ENCODE data around the gene THRA.

Gene THRA

GRCh38 chr17:40060887-40061608, 1.7 kb upstream of the THRA start:
- no peak for FAIRE-seq
- DNase-seq (ENCODE audit: insufficient read length): no peak

DNA sequence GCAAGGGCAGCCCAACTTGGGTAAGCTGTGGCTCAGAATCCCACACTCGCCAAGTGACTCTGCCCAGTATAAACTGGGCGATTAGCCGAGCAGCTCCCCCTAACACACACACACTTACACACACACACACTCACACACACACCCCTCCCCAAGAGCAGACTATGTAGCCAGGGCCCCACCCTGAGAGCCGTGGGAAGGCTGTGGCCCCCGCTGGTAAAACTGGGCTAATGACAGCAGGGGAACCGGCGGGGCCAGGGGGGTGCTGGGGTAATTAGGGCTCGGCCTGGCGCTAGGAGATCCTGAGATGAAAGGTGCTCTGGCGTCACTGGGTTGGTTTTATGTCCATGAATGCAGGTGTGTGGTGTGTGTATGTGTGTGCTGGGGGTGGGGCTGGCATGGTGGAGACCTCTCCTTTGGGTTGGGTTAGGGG, 1.1 kb upstream of the THRA start:
- DNase-seq (ENCODE audit: insufficient read length): no peak
- FAIRE-seq: no peak
- TF ChIP-seq POLR2AphosphoS5 (IDR thresholded peaks at IDR 0.05; ENCODE audit: low read depth, low read length) (no peak), POLR2A (IDR thresholded peaks at IDR 0.05; ENCODE audit: low read depth, low read length) (no peak), TAF1 (IDR thresholded peaks at IDR 0.05; ENCODE audit: borderline replicate concordance, low read depth, low read length) (no peak)

More at GRCh38 chr17:40060887-40061608, 1.7 kb upstream of the THRA start:
- no peak for TF ChIP-seq POLR2AphosphoS5 (IDR thresholded peaks at IDR 0.05; ENCODE audit: low read depth, low read length)
- no peak for TF ChIP-seq POLR2A (IDR thresholded peaks at IDR 0.05; ENCODE audit: low read depth, low read length)
- TF ChIP-seq TAF1 (IDR thresholded peaks at IDR 0.05; ENCODE audit: borderline replicate concordance, low read depth, low read length): no peak

DNA sequence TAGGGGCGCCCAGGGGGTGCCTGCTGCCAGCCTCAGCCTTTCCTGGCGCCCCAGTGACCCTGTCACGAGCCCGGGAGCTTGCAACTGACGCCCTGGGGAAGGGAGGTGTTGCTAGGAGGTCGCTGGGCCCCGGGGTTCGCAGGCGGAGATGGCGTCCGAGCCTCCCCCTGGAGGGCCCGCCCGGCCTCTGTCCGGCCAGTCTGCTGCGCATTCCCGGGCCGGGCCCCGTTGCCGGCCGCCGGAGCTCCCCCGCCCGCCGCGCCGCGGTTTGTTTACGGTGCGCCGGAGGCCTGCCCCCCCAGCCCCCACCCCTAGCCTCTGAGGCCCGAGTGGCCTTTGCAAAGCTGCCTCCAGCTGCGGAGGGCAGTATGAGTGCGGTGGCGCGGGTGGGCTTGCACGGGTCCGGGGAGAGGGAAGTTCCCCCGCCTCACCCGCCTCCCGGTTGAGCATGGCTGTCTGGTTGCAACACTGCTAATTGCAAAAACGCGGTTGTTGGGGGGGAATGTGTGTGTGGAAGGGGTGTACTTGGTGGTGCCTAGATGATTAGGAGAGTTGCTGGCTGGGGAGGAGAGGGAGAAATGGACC, 514 bp downstream of the THRA start:
- no peak for DNase-seq (ENCODE audit: insufficient read length)
- no peak for TF ChIP-seq POLR2AphosphoS5 (IDR thresholded peaks at IDR 0.05; ENCODE audit: low read depth, low read length)
- TF ChIP-seq TAF1 (IDR thresholded peaks at IDR 0.05; ENCODE audit: borderline replicate concordance, low read depth, low read length): no peak
- TF ChIP-seq POLR2A (IDR thresholded peaks at IDR 0.05; ENCODE audit: low read depth, low read length): no peak
- peak; percentile 38 for FAIRE-seq

GRCh38 chr17:40063901-40064531, 1.3 kb downstream of the THRA start:
- FAIRE-seq: no peak
- no peak for DNase-seq (ENCODE audit: insufficient read length)
- no peak for TF ChIP-seq POLR2AphosphoS5 (IDR thresholded peaks at IDR 0.05; ENCODE audit: low read depth, low read length)
- TF ChIP-seq TAF1 (IDR thresholded peaks at IDR 0.05; ENCODE audit: borderline replicate concordance, low read depth, low read length): no peak
- TF ChIP-seq POLR2A (IDR thresholded peaks at IDR 0.05; ENCODE audit: low read depth, low read length): no peak

DNA sequence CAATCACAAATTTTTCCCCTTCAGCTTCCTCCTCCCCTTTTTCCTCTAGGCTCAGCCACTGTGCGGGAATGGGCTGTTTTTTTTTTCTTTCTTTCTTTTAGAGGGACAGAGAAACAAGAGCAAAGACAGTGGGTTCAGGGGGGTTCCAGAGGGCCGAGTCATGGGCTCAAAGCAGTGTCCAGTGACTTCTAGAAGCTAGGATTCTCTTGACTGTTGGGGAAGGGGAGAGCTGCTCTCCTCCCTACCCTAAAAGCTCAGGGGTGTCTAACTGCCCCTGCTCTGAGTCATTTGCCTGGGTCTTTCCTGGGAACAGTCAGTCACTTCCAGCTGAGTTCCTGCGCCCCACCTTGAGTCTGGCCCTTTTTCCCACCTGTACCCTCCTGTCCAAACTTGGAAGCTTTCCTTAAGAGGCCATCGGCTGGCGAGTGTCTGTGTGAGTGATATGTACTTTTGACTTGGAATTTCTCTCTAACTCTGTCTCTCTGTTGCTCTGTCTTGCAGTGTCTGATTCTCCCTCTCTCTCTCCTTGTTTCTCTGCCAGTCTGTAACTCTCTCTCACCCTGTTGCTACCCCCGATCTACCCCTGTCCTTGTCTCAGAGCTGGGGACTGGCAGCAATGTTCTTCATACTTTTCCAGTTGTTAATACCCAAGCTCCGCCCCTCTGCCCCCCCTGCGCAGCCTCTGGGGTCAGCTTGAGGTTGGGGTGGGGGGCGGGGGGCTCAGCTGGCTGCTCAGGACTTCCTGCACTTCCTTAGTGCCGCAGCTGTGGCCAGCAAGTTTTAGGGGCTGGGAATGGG, 2.4 kb downstream of the THRA start:
- no peak for FAIRE-seq
- no peak for DNase-seq (ENCODE audit: insufficient read length)

DNA sequence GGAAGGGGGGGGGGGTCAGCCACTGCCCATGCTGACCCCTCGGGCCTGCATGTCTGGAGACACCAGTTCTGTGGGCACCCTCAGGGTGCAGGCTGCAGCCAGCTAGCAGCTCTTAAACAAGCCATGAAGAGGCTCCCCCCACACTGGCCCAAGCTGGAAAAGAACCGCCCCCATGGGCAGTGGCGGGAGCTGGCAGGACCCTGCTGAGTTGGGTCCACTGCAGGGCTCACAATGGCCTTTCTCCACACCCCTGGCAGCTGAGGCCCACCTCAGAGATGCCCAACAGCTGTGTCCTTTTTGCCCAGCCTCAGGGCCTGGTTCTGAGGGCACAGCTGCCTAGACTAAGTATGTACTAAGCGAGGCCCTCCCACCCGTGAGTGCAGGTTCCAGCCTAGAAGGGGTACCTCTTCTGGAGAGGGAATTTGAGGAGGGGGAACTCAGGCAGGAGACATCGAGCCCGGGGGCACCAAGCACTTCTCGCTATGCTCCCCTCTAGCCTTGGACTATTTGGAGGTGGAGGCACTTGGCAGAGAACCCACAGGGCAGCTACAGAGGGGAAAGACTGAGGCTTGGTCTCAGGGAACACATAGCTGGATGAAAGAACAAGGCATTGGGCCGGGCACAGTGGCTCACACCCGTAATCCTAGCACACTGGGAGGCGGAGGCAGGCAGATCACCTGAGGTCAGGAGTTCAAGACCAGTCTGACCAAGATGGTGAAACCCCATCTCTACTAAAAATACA, 3.2 kb downstream of the THRA start:
- TF ChIP-seq POLR2AphosphoS5 (IDR thresholded peaks at IDR 0.05; ENCODE audit: low read depth, low read length) (no peak), TAF1 (IDR thresholded peaks at IDR 0.05; ENCODE audit: borderline replicate concordance, low read depth, low read length) (no peak), POLR2A (IDR thresholded peaks at IDR 0.05; ENCODE audit: low read depth, low read length) (no peak)
- DNase-seq (ENCODE audit: insufficient read length): no peak
- FAIRE-seq: no peak

More for the DNA sequence above, 2.4 kb downstream of the THRA start:
- TF ChIP-seq POLR2AphosphoS5 (IDR thresholded peaks at IDR 0.05; ENCODE audit: low read depth, low read length): no peak
- TF ChIP-seq TAF1 (IDR thresholded peaks at IDR 0.05; ENCODE audit: borderline replicate concordance, low read depth, low read length): no peak
- no peak for TF ChIP-seq POLR2A (IDR thresholded peaks at IDR 0.05; ENCODE audit: low read depth, low read length)

DNA sequence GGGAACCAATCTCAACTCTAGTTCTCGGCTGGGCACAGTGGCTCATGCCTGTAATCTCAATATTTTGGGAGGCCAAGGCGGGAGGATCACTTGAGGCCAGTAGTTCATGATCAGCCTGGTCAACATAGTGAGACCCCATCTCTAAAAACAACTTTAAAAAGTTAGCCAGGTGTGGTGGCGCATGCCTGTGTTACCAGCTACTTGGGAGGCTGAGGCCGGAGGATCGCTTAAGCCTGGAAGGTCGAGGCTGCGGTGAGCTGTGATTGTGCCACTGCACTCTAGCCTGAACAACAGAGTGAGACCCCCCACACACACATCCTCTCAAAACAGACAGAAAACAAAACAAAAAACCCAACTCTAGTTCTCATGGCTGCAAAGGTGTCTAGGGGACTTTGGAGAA, 4.9 kb downstream of the THRA start:
- TF ChIP-seq POLR2AphosphoS5 (IDR thresholded peaks at IDR 0.05; ENCODE audit: low read depth, low read length): no peak
- TF ChIP-seq POLR2A (IDR thresholded peaks at IDR 0.05; ENCODE audit: low read depth, low read length): no peak
- TF ChIP-seq TAF1 (IDR thresholded peaks at IDR 0.05; ENCODE audit: borderline replicate concordance, low read depth, low read length): no peak
- DNase-seq (ENCODE audit: insufficient read length) (no peak), FAIRE-seq (no peak)

DNA sequence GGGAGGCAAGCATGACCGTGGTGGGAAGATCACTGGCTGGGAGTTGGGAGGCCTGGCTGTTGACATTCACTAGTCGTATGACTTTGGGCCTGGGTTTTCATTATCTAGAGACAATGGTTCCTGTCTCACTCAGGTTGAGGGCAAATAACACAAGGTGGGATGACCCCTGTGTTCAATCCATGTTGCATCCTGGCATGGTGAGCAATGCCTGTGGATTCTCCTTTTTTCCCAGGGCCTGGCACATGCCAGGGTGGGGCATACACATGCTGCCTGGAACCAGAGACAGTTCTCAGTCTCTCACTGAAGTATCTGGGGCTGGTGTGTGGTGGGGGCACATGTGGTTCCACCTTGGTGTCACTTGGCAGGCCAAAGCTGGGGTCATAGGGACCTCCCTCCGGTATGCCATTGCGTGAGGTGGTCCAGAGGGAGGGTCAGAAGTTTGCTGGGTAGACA, 5.4 kb downstream of the THRA start:
- DNase-seq (ENCODE audit: insufficient read length) (no peak), FAIRE-seq (no peak)
- TF ChIP-seq POLR2AphosphoS5 (IDR thresholded peaks at IDR 0.05; ENCODE audit: low read depth, low read length) (no peak), POLR2A (IDR thresholded peaks at IDR 0.05; ENCODE audit: low read depth, low read length) (no peak), TAF1 (IDR thresholded peaks at IDR 0.05; ENCODE audit: borderline replicate concordance, low read depth, low read length) (no peak)

GRCh38 chr17:40068584-40068916, 5.8 kb downstream of the THRA start:
- DNase-seq (ENCODE audit: insufficient read length) (no peak), FAIRE-seq (no peak)
- no peak for TF ChIP-seq POLR2AphosphoS5 (IDR thresholded peaks at IDR 0.05; ENCODE audit: low read depth, low read length)
- no peak for TF ChIP-seq TAF1 (IDR thresholded peaks at IDR 0.05; ENCODE audit: borderline replicate concordance, low read depth, low read length)
- no peak for TF ChIP-seq POLR2A (IDR thresholded peaks at IDR 0.05; ENCODE audit: low read depth, low read length)

DNA sequence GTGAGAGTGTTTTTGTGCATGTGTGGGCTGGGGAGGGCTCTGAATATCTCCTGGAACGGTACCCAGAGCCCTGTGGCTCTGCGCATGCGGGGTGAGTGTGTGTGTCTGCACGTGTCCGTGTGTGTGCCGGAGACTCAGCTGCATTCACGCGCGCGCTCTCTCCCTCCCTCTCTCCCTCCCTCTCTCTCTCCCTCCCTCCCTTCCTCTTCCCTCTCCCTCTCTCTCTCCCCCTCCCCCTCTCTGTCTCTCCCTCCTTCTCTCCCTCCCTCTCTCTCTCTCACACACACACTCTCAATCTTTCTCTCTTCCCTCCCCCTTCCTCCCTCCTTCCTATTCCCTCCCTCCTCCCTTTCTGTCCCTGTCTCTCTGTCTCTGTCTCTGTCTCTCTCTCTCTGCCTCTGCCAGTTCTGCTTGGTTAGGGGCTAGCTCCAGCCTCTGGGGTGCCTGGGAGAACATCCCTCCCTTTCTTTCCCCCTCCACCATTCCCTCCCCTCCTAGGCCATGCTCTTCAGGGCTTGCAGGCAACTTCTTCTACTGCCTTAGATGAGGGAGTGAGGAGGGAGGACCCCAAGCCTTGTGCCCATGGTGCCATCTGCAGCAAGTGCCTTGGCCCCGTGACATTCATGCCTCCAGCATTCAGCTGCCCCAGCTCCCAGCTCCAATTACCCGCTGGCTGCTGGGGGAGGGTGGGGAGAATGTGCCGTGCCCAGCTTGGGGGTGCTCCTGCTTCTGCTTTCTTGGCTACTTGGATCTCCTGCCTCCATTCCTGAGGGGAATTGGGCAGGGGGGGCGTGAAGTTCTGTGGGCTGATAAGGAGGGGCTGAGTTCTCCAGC, 6.4 kb downstream of the THRA start:
- FAIRE-seq: peak; percentile 84

More for the DNA sequence above, 6.4 kb downstream of the THRA start:
- TF ChIP-seq POLR2AphosphoS5 (IDR thresholded peaks at IDR 0.05; ENCODE audit: low read depth, low read length) (no peak), POLR2A (IDR thresholded peaks at IDR 0.05; ENCODE audit: low read depth, low read length) (no peak), TAF1 (IDR thresholded peaks at IDR 0.05; ENCODE audit: borderline replicate concordance, low read depth, low read length) (no peak)
- no peak for DNase-seq (ENCODE audit: insufficient read length)

Measured in GM12892 (cell line).